Stimulated activated naive CD8-positive, alpha-beta T cell treated with anti-CD3 and anti-CD28 coated beads, Interleukin-15, amount 100 ng/mL, for 72 hours (primary cell): Measurements from ENCODE around the gene SSBP4.
"Not testable (repeated sequence)": the region's sequence is repeated elsewhere in the genome, so short reads cannot be mapped to it uniquely, and the experiment has no call there.

Experiments used
- ATAC-seq: fragments of 150-1000 bp; cut with Tn5 transposase; 2 replicates; pipeline ENCODE4 v1.10.0; 2021; ENCODE audit warnings: mild to moderate bottlenecking, moderate library complexity
- DNase-seq, 2 donors: peaks; one replicate each; pipeline ENCODE4 v3.0.0; 2021 to 2022
- H3K27ac Mint-ChIP-seq, 2 donors: one replicate each; pipeline ENCODE4 v1.8.0; 2022; ENCODE audit warnings: mild to moderate bottlenecking in 2 of 2, mixed read lengths in 2 of 2, moderate library complexity in 2 of 2
- H3K27me3 Mint-ChIP-seq: one replicate; pipeline ENCODE4 v1.8.0; 2022; ENCODE audit warnings: mixed read lengths
- H3K4me1 Mint-ChIP-seq: one replicate; pipeline ENCODE4 v1.8.0; 2022; ENCODE audit warnings: mild to moderate bottlenecking, mixed read lengths
- H3K4me3 Mint-ChIP-seq, 2 donors: one replicate each; pipeline ENCODE4 v1.8.0; 2022; ENCODE audit warnings: mild to moderate bottlenecking in 2 of 2, mixed read lengths in 2 of 2, moderate library complexity in 1 of 2
- H3K9me3 Mint-ChIP-seq, 2 donors: one replicate each; pipeline ENCODE4 v1.8.0; 2022; ENCODE audit warnings: mixed read lengths in 2 of 2

Gene SSBP4

GRCh38 chr19:18389726-18390064 is 29.5 kb upstream of the SSBP4 start:
- Mint-ChIP-seq H3K27me3 (peaks cover 82% of the 10 kb centered on the region), H3K9me3 (no peaks in the 10 kb centered on the region), H3K4me1 (peaks cover 32% of the 10 kb centered on the region), H3K4me3 (no peak overlapping the region), H3K27ac (no peak overlapping the region)
- ATAC-seq: no peak
- DNase-seq: no peak

- Mint-ChIP-seq H3K4me1 (peaks cover 32% of the 10 kb centered on the region), H3K4me3 (no peak overlapping the region), H3K27me3 (peaks cover 77% of the 10 kb centered on the region), H3K27ac (no peak overlapping the region), H3K9me3 (no peaks in the 10 kb centered on the region)
- ATAC-seq (no peak), DNase-seq (no peak)
Observed at GRCh38 chr19:18390065-18390907, 28.9 kb upstream of the SSBP4 start.

DNA sequence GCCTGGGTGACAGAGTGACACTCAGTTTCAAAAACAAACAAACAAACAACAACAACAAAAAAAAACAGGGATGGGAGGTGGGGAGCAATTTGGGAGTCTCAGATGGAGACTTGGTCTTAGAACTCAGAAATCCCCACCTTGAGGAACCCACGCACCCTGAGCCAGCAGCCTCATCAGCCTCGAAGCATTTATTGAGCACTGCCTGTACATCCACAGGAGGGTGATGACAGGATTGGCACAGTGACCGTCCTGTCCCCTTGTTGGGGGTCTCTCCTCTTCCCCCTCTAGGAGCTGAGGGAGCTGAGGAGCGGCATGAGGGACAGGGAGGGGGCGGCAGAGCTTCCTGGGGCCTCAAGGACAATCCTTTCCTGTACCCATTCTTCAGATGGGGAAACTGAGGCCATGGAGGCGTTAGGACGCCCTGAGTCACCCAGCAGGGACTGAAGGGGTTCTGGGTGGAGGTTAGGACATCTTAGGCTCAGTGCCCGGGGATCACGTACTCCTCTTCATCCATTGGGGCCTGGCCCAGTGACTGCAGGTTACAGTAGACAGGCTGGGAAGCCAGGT is 27.6 kb upstream of the SSBP4 start:
- H3K9me3 Mint-ChIP-seq: no peaks in the 10 kb centered on the region
- no peak overlapping the region for H3K27ac Mint-ChIP-seq
- DNase-seq (no peak), ATAC-seq (no peak)
- H3K4me1 Mint-ChIP-seq: peaks cover 24% of the 10 kb centered on the region
- H3K27me3 Mint-ChIP-seq: peaks cover 77% of the 10 kb centered on the region
- no peak overlapping the region for H3K4me3 Mint-ChIP-seq

DNA sequence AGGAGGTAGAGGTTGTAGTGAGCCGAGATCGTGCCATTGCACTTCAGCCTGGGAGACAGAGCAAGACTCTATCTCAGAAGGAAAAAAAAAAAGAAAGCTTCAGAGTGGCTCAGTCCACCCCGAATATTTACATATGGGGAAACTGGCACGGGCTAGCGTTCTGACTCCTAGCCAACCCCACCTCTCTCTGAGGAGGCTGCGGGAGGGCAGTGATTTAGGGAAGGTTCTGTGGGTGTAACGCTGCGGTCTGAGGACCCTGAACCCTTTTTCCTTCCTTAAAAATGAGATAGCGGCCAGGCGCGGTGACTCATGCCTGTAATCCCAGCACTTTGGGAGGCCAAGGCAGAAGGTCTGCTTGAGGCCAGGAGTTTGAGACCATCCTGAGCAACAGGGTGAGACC is 26.8 kb upstream of the SSBP4 start:
- Mint-ChIP-seq H3K27ac (no peak overlapping the region), H3K4me3 (no peak overlapping the region)

GRCh38 chr19:18392926-18393325 is 26.3 kb upstream of the SSBP4 start:
- H3K4me1 Mint-ChIP-seq: peaks cover 28% of the 10 kb centered on the region
- no peak overlapping the region for H3K4me3 Mint-ChIP-seq
- DNase-seq (no peak), ATAC-seq (no peak)
- no peak overlapping the region for H3K27ac Mint-ChIP-seq
- H3K9me3 Mint-ChIP-seq: no peaks in the 10 kb centered on the region
- peaks cover 77% of the 10 kb centered on the region for H3K27me3 Mint-ChIP-seq

More for the DNA sequence above, 26.8 kb upstream of the SSBP4 start:
- peaks cover 77% of the 10 kb centered on the region for H3K27me3 Mint-ChIP-seq
- ATAC-seq: no peak
- no peak for DNase-seq
- no peaks in the 10 kb centered on the region for H3K9me3 Mint-ChIP-seq
- H3K4me1 Mint-ChIP-seq: peaks cover 28% of the 10 kb centered on the region

- peaks cover 19% of the 10 kb centered on the region for H3K4me1 Mint-ChIP-seq
- no peaks in the 10 kb centered on the region for H3K9me3 Mint-ChIP-seq
- no peak overlapping the region for H3K27ac Mint-ChIP-seq
- DNase-seq (no peak), ATAC-seq (no peak)
- H3K27me3 Mint-ChIP-seq: peaks cover 74% of the 10 kb centered on the region
- H3K4me3 Mint-ChIP-seq: no peak overlapping the region
Observed at GRCh38 chr19:18393836-18394235, 25.4 kb upstream of the SSBP4 start.

DNA sequence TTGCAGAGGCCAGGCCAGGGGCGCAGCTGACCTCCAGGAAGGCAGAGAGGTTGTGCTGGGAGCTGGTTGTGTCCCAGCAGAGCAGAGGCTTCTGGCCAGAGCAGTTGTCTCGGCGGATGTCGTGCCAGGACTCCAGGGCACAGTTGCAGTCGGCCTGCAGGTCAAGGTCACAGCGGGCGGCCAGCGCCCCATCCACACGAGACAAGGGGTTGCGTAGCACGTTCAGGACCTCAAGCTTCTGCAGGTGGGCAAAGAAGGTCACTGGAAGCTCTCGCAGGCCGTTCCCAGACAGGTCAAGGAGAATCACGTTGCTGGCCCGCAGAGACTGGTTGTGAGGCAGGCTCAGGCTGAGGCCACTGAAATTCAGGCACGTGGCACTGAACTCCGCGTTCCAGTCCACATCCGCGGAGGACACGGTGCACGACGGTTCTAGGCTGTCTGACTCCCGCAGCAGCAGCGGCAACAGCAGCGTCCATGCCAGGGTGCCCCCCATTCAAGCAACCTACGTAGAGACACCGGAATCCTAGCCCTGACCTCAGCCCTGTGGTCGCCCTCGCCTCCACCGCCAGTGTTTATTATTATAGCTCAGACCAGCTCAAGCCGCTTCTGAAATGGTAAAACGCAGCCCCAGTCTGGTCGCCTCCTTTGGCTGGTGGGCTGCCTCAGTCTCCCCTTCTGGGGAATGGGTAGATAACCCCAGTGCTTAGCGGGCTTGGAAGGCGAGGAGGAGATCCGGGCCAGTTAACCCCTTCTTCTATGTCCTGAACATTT is 22.5 kb upstream of the SSBP4 start:
- ATAC-seq: no peak
- Mint-ChIP-seq H3K4me1 (peaks cover 24% of the 10 kb centered on the region), H3K27ac (no peak overlapping the region), H3K9me3 (no peaks in the 10 kb centered on the region), H3K4me3 (no peak overlapping the region), H3K27me3 (peaks cover 49% of the 10 kb centered on the region)
- no peak for DNase-seq

GRCh38 chr19:18397242-18398202 is 21.7 kb upstream of the SSBP4 start, which contains the start of gene LRRC25:
TSS of gene LRRC25 (minus strand) at chr19:18397622. CDS start at chr19:18396963, 659 bp downstream.
- peaks cover 41% of the 10 kb centered on the region for H3K27me3 Mint-ChIP-seq
- DNase-seq: no peak
- no peak within 1 kb of the TSS for H3K27ac Mint-ChIP-seq
- peaks cover 25% of the 10 kb centered on the region for H3K4me1 Mint-ChIP-seq
- peak within 1 kb of the TSS in 1 of 2 donors; percentile 29 for H3K4me3 Mint-ChIP-seq
- no peaks in the 10 kb centered on the region for H3K9me3 Mint-ChIP-seq
- ATAC-seq: peak; percentile 61

DNA sequence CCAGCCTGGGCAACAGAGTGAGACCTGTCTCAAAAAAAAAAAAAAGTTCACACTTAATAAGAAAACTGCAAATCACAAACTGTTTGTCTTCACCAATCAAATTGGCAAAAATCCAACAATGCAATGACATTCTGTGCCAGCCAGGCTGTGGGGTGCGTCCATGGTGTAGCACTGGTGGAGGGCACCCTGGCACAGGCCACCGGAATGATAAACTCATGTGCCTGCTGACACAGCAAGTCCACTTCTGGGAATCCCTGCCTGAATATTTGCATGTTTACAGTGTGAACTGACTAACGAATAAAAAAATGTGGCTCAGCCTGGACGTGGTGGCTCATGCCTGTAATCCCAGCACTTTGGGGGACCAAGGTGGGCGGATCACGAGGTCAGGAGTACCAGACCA is 20.2 kb upstream of the SSBP4 start:
- Mint-ChIP-seq H3K4me1 (peaks cover 20% of the 10 kb centered on the region), H3K4me3 (no peak overlapping the region), H3K27ac (no peak overlapping the region), H3K9me3 (no peaks in the 10 kb centered on the region), H3K27me3 (peaks cover 33% of the 10 kb centered on the region)
- ATAC-seq (no peak), DNase-seq (no peak)

GRCh38 chr19:18401580-18402112 is 17.6 kb upstream of the SSBP4 start:
- H3K4me1 Mint-ChIP-seq: peaks cover 20% of the 10 kb centered on the region
- H3K9me3 Mint-ChIP-seq: no peaks in the 10 kb centered on the region
- no peak for ATAC-seq
- no peak overlapping the region for H3K4me3 Mint-ChIP-seq
- DNase-seq: no peak
- no peak overlapping the region for H3K27ac Mint-ChIP-seq
- H3K27me3 Mint-ChIP-seq: peaks cover 19% of the 10 kb centered on the region

DNA sequence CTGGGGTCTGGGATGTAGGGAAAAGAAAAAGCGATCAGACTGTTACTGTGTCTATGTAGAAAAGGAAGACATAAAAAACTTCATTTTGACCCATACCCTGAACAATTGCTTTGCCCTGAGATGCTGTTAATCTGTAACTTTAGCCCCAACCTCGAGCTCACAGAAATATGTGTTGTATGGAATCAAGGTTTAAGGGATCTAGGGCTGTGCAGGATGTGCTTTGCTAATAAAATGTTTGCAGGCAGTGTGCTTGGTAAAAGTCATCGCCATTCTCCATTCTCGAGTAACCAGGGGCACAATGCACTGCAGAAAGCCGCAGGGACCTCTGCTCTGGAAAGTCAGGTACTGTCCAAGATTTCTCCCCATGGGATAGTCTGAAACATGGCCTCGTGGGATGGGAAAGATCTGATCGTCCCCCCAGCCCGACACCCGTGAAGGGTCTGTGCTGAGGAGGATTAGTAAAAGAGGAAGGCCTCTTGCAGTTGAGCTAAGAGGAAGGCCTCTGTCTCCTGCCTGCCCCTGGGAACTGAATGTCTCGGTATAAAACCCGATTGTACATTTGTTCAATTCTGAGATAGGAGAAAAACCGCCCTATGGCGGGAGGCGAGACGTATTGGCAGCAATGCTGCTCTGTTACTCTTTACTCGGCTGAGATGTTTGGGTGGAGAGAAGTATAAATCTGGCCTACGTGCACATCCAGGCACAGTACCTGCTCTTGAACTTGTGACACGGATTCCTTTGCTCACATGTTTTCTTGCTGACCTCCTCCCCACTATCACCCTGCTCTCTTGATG is 16.5 kb upstream of the SSBP4 start:
- H3K27ac Mint-ChIP-seq, H3K9me3 Mint-ChIP-seq, DNase-seq, ATAC-seq, H3K4me3 Mint-ChIP-seq, H3K27me3 Mint-ChIP-seq: not testable (repeated sequence)
- H3K4me1 Mint-ChIP-seq: peaks cover 11% of the 10 kb centered on the region

- ATAC-seq, H3K27me3 Mint-ChIP-seq, H3K4me3 Mint-ChIP-seq, H3K27ac Mint-ChIP-seq, H3K9me3 Mint-ChIP-seq, DNase-seq: not testable (repeated sequence)
- H3K4me1 Mint-ChIP-seq: peaks cover 17% of the 10 kb centered on the region
Observed at GRCh38 chr19:18405754-18406153, 13.4 kb upstream of the SSBP4 start.

- Mint-ChIP-seq H3K9me3 (no peaks in the 10 kb centered on the region), H3K27ac (no peak overlapping the region), H3K27me3 (peaks cover 14% of the 10 kb centered on the region), H3K4me3 (no peak overlapping the region), H3K4me1 (peaks cover 13% of the 10 kb centered on the region)
- no peak for DNase-seq
- no peak for ATAC-seq
Observed at GRCh38 chr19:18406749-18407148, 12.4 kb upstream of the SSBP4 start.

DNA sequence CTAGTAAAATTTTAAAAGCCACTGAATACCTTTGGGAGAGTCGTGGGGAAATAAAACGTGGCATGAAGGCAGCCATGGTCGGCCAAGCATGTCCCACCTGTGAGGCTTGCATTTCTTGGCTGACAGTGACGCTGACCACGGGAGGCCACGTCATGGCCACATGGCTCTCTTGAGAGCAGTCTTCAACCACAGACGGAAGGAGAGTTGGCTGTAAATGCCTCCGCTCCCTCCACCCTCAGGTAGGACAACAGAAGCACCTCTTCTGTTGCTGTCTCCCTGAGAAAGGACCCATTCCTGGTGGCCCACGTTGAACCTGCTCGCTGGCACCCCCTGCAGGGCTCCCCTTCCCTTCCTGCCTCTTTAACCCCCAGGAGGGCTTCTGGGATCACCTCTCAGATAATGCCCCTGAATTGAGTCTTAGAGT is 11.1 kb upstream of the SSBP4 start:
- H3K9me3 Mint-ChIP-seq: no peaks in the 10 kb centered on the region
- peak in 1 of 2 donors; percentile 28 for DNase-seq
- ATAC-seq: peak; percentile 37

More for the DNA sequence above, 11.1 kb upstream of the SSBP4 start:
- Mint-ChIP-seq H3K4me3 (no peak overlapping the region), H3K4me1 (peaks cover 10% of the 10 kb centered on the region), H3K27ac (no peak overlapping the region), H3K27me3 (peaks cover 27% of the 10 kb centered on the region)
